ENCODE measurements around the gene VAMP2.

Gene VAMP2

GRCh38 chr17:8124350-8125153 lies 38.2 kb downstream of the VAMP2 start:
- DNase-seq (ENCODE audit: low read depth in 2 of 2) = peak; percentile 27 to 33
- peak overlapping the region; percentile 53 to 70 for H3K4me3 ChIP-seq (replicated peaks in 1 of 2; ENCODE audit: low read depth in 2 of 2, low read length in 2 of 2)
- no peak for TF ChIP-seq CTCF (IDR thresholded peaks at IDR 0.05; ENCODE audit: low read depth, low read length)

- TF ChIP-seq CTCF (IDR thresholded peaks at IDR 0.05; ENCODE audit: low read depth, low read length) = no peak
- peak within 1 kb of the TSS; percentile 53 to 70 for H3K4me3 ChIP-seq (replicated peaks in 1 of 2; ENCODE audit: low read depth in 2 of 2, low read length in 2 of 2)
- peak in 1 of 2 donors; percentile 26 for DNase-seq (ENCODE audit: low read depth in 2 of 2)
Observed at GRCh38 chr17:8123695-8124349, 38.9 kb downstream of the VAMP2 start, which contains the start of gene HES7. HES7 (minus strand) TSS chr17:8124106; CDS start chr17:8124084, 22 bp downstream.

GRCh38 chr17:8122924-8123694 lies 39.6 kb downstream of the VAMP2 start:
- peak overlapping the region; percentile 53 to 70 for H3K4me3 ChIP-seq (replicated peaks in 1 of 2; ENCODE audit: low read depth in 2 of 2, low read length in 2 of 2)
- no peak for TF ChIP-seq CTCF (IDR thresholded peaks at IDR 0.05; ENCODE audit: low read depth, low read length)
- peak; percentile 34 to 43 for DNase-seq (ENCODE audit: low read depth in 2 of 2)

- peak overlapping the region; percentile 53 to 70 for H3K4me3 ChIP-seq (replicated peaks in 1 of 2; ENCODE audit: low read depth in 2 of 2, low read length in 2 of 2)
- DNase-seq (ENCODE audit: low read depth in 2 of 2) = peak; percentile 40 to 54
- TF ChIP-seq CTCF (IDR thresholded peaks at IDR 0.05; ENCODE audit: low read depth, low read length) = no peak
Observed at GRCh38 chr17:8122422-8122923, 40.3 kb downstream of the VAMP2 start.

GRCh38 chr17:8121681-8122421 lies 40.9 kb downstream of the VAMP2 start:
- no peak for TF ChIP-seq CTCF (IDR thresholded peaks at IDR 0.05; ENCODE audit: low read depth, low read length)
- peak overlapping the region; percentile 53 to 70 for H3K4me3 ChIP-seq (replicated peaks in 1 of 2; ENCODE audit: low read depth in 2 of 2, low read length in 2 of 2)
- peak; percentile 61 to 66 for DNase-seq (ENCODE audit: low read depth in 2 of 2)

GRCh38 chr17:8121407-8121680 lies 41.4 kb downstream of the VAMP2 start:
- no peak for TF ChIP-seq CTCF (IDR thresholded peaks at IDR 0.05; ENCODE audit: low read depth, low read length)
- H3K4me3 ChIP-seq (replicated peaks in 1 of 2; ENCODE audit: low read depth in 2 of 2, low read length in 2 of 2) = peak overlapping the region; percentile 53 to 70
- DNase-seq (ENCODE audit: low read depth in 2 of 2) = no peak
